B cell (primary cell): Measurements from ENCODE around the gene STARD10. TPM values are rescaled to one million over a fixed set of nuclear protein-coding genes. Genes with fewer than 3 reads are reported as not detected.

Experiments used
- ATAC-seq: fragments of 200-7000 bp; cut with Tn5 transposase; one replicate; pipeline ENCODE4 v1.10.0; 2021; ENCODE audit warnings: low read depth, mild to moderate bottlenecking, moderate number of reproducible peaks, moderate library complexity
- CTCF ChIA-PET: fragments of 350-600 bp; sonication (Branson Sonifier 250); formaldehyde crosslinking; loops from one replicate; lab custom pipeline; 2021; ENCODE audit warnings: antibody characterized with exemption, inconsistent platforms; lab: Charles Lee
- POLR2A ChIA-PET: fragments of 350-600 bp; sonication (Branson Sonifier 250); formaldehyde crosslinking; loops from one replicate; lab custom pipeline; 2021; ENCODE audit warnings: antibody characterized with exemption; lab: Charles Lee
- DNase-seq: peaks from one replicate; pipeline ENCODE4 v3.0.0; 2013
- H2AFZ ChIP-seq: 2 replicates; pipeline ENCODE4 v1.6.1; 2012; ENCODE audit warnings: mild to moderate bottlenecking, low read depth, low read length; ENCODE audit not compliant: insufficient read depth, poor library complexity, severe bottlenecking
- H3K27ac ChIP-seq, 2 donors: 1 replicate in 1 of 2; 2 replicates in 1 of 2; pipeline ENCODE4 v1.5.1; 2012 to 2013; ENCODE audit warnings: low read length in 2 of 2, mild to moderate bottlenecking in 2 of 2, moderate library complexity in 1 of 2
- H3K27me3 ChIP-seq, 4 experiments: fragments of 200-600 bp in 1 of 4; sonication (generic) in 1 of 4; replicated peaks in 1 of 4; 1 replicate in 2 of 4; 2 replicates in 2 of 4; pipeline versions ENCODE4 v1.6.1 to v1.7.0; 2013 to 2016; ENCODE audit warnings: low read length in 3 of 4, mild to moderate bottlenecking in 2 of 4, mixed read lengths in 1 of 4, moderate library complexity in 1 of 4; ENCODE audit not compliant: insufficient read depth in 4 of 4, control insufficient read depth in 3 of 4; ENCODE audit errors: control extremely low read depth in 1 of 4
- H3K36me3 ChIP-seq, 2 experiments: replicated peaks in 1 of 2; 1 replicate in 1 of 2; 2 replicates in 1 of 2; pipeline versions ENCODE4 v1.6.1 to v1.7.1; 2013; ENCODE audit warnings: low read length in 1 of 2; ENCODE audit not compliant: insufficient read depth in 2 of 2, control insufficient read depth in 1 of 2; ENCODE audit errors: control extremely low read depth in 1 of 2, extremely low read depth in 1 of 2
- H3K4me1 ChIP-seq, 2 donors: fragments of 200-600 bp in 1 of 2; sonication (generic) in 1 of 2; 1 replicate in 1 of 2; 2 replicates in 1 of 2; pipeline versions ENCODE4 v1.5.1 to v1.6.1; 2013 to 2017; ENCODE audit warnings: low read length in 2 of 2; ENCODE audit not compliant: control insufficient read depth in 2 of 2, insufficient read depth in 2 of 2
- H3K4me2 ChIP-seq: replicated peaks from 2 replicates; pipeline ENCODE3; 2012; ENCODE audit warnings: mild to moderate bottlenecking, low read depth, low read length; ENCODE audit not compliant: poor library complexity, severe bottlenecking
- H3K4me3 ChIP-seq, 5 experiments: fragments of 200-600 bp in 1 of 5; sonication (generic) in 1 of 5; 1 replicate in 3 of 5; 2 replicates in 2 of 5; pipeline versions ENCODE4 v1.5.1 to v1.7.0; 2011 to 2016; ENCODE audit warnings: low read length in 4 of 5, mild to moderate bottlenecking in 4 of 5, low read depth in 2 of 5, control low read depth in 1 of 5, moderate library complexity in 1 of 5; ENCODE audit not compliant: insufficient read depth in 1 of 5; ENCODE audit errors: control extremely low read depth in 1 of 5, extremely low read depth in 1 of 5
- H3K79me2 ChIP-seq: fragments of 200-600 bp; sonication (generic); one replicate; pipeline ENCODE4 v1.6.0; 2016; ENCODE audit warnings: low read length; ENCODE audit not compliant: control insufficient read depth, insufficient read depth
- H3K9ac ChIP-seq: fragments of 200-600 bp; sonication (generic); 2 replicates; pipeline ENCODE4 v1.6.1; 2017; ENCODE audit warnings: mild to moderate bottlenecking, low read length, moderate library complexity
- H3K9me3 ChIP-seq, 3 donors: one replicate each; pipeline versions ENCODE4 v1.6.1 to v1.7.1; 2013; ENCODE audit warnings: low read length in 2 of 3; ENCODE audit not compliant: control insufficient read depth in 2 of 3, insufficient read depth in 1 of 3; ENCODE audit errors: control extremely low read depth in 1 of 3
- H4K20me1 ChIP-seq: 2 replicates; pipeline ENCODE4 v1.6.0; 2012; ENCODE audit warnings: mild to moderate bottlenecking, low read length; ENCODE audit not compliant: insufficient read depth, control insufficient read depth, poor library complexity, severe bottlenecking
- H3K27ac Mint-ChIP-seq: one replicate; pipeline ENCODE4 v1.8.0; 2021; ENCODE audit warnings: mixed read lengths
- H3K27me3 Mint-ChIP-seq: one replicate; pipeline ENCODE4 v1.8.0; 2021; ENCODE audit warnings: mixed read lengths
- H3K4me1 Mint-ChIP-seq: one replicate; pipeline ENCODE4 v1.8.0; 2021; ENCODE audit warnings: mixed read lengths
- H3K4me3 Mint-ChIP-seq: one replicate; pipeline ENCODE4 v1.8.0; 2021; ENCODE audit warnings: mixed read lengths
- H3K9me3 Mint-ChIP-seq: one replicate; pipeline ENCODE4 v1.8.0; 2022; ENCODE audit warnings: mixed read lengths; ENCODE audit not compliant: insufficient read depth
- EZH2 ChIP-seq: IDR thresholded peaks from 2 replicates; pipeline ENCODE4 v1.6.1; 2012; ENCODE audit warnings: borderline replicate concordance, low read depth, mild to moderate bottlenecking, moderate library complexity, low read length; ENCODE audit not compliant: insufficient read depth, poor library complexity, severe bottlenecking
- WGBS: methylation state at CpG from one replicate; pipeline ENCODE4 v1.1.5; 2013; ENCODE audit warnings: missing lambda C conversion rate; ENCODE audit not compliant: insufficient coverage; 5-methylcytosine and 5-hydroxymethylcytosine counted together
- intact Hi-C: fragments of 100-400 bp; cut with micrococcal nuclease; formaldehyde crosslinking; loops from one replicate; pipeline ENCODE4 v1.10.0; 2022
- polyA plus RNA-seq: library from polyadenylated mRNA; depleted of rRNA; stranded (reverse); fragments of >200 nt; gene quantifications from 2 replicates; pipeline ENCODE4 v1.2.3, GENCODE V29; 2012
- total RNA-seq, 2 donors: library from RNA; stranded (reverse); fragments of 120-200 nt in 1 of 2; gene quantifications; 1 replicate in 1 of 2; 2 replicates in 1 of 2; pipeline versions ENCODE4 v1.2.3 to v1.2.4, GENCODE V29; 2013 to 2022
- TF ChIP-seq, protein P1 (sequence below): fragments of 200-600 bp; IDR thresholded peaks from one replicate; pipeline ENCODE4 v1.8.0; 2022; ENCODE audit warnings: antibody characterized with exemption, mild to moderate bottlenecking

STARD10 gene
- total and polyA plus RNA-seq, 2 donors (not counting 1 experiment from before 2014, with no cell fraction given) = 37.5 to 39.2 TPM

DNA sequence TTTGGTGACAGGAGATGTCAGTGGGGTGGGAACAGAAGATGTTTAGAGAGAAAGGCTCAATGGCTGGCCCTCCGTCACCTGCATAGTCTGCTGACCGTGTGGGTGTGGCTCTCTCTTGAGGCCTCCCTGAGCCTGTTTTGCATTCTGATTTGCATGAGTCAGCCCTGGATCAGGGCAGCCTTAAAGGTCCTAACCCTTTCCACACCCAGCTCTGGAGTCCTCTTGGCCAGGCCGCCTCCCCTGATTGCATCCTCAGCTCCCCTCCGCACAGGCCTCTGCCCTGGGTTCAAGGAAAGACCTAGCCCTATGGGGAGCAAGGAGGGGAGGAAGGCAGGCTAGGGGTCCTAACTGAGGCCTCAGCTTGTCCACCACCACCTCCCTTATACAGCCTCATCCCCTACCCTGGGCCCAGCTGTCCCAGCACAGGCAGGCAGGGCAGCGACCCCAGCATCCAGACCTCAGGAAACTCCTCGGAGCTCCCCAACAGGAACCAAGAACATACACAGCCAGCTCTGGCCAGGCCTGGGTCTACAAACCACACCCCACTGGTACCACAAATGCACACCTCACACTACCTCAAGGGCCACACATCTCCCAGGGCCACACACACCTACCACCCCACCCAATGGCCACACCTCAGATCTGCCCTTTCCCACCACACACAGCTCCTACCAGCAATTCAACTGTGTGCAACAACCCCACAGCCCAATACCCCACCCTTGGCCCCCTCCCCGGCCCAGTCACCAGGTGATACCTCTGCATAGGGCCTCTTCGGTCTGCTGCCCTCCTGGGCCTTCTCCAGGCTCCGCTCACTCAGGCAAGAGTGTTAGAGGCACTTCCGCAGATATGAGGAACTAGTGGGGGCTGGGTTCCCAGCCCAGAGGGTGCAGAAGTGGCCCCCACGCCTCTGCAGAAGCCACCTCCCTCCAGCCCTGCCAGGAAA lies 55.4 kb downstream of the STARD10 start:
- WGBS = 1% methylated on average over 9 of the region's 11 CpGs
- Mint-ChIP-seq H3K4me3 (peak overlapping the region; percentile 86), H3K4me1 (peaks cover 90% of the 10 kb centered on the region), H3K27me3 (no peaks in the 10 kb centered on the region), H3K27ac (peak overlapping the region; percentile 99), H3K9me3 (no peaks in the 10 kb centered on the region)
- peaks cover 0 to 3% of the 10 kb centered on the region in 2 experiments for H3K36me3 ChIP-seq
- peak overlapping the region; percentile 44 to 67 (median 60) for H3K4me3 ChIP-seq
- TF ChIP-seq, protein P1, sequence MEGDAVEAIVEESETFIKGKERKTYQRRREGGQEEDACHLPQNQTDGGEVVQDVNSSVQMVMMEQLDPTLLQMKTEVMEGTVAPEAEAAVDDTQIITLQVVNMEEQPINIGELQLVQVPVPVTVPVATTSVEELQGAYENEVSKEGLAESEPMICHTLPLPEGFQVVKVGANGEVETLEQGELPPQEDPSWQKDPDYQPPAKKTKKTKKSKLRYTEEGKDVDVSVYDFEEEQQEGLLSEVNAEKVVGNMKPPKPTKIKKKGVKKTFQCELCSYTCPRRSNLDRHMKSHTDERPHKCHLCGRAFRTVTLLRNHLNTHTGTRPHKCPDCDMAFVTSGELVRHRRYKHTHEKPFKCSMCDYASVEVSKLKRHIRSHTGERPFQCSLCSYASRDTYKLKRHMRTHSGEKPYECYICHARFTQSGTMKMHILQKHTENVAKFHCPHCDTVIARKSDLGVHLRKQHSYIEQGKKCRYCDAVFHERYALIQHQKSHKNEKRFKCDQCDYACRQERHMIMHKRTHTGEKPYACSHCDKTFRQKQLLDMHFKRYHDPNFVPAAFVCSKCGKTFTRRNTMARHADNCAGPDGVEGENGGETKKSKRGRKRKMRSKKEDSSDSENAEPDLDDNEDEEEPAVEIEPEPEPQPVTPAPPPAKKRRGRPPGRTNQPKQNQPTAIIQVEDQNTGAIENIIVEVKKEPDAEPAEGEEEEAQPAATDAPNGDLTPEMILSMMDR = no peak
- TF ChIP-seq EZH2 = no peak
- peak overlapping the region; percentile 62 for H3K9ac ChIP-seq
- intact Hi-C loops = loop anchor here (1.0 to 5.0 kb wide), 6 partner anchors 13 to 649 kb away; partner anchors contain the start of genes ARAP1, ATG16L2 and STARD10
- DNase-seq (peak; percentile 90), ATAC-seq (peak; percentile 67)
- H3K9me3 ChIP-seq = no peaks in the 10 kb centered on the region
- no peaks in the 10 kb centered on the region for H3K27me3 ChIP-seq
- H3K27ac ChIP-seq = peak overlapping the region; percentile 97 to 99
- peaks cover 100% of the 10 kb centered on the region for H3K79me2 ChIP-seq
- ChIA-PET CTCF (interaction anchor here (0.9 to 23.8 kb wide), 12 partner anchors 8 to 439 kb away, joined by 3 to 390 read pairs (median 4); partner anchors contain the start of genes ATG16L2 and STARD10), POLR2A (interaction anchor here (0.7 to 2.2 kb wide), 8 partner anchors 9 to 77 kb away, joined by 3 to 7 read pairs (median 4); no protein-coding TSS in a partner anchor)
- peak overlapping the region; percentile 26 for H2AFZ ChIP-seq
- peaks cover 90 to 98% of the 10 kb centered on the region in 2 donors for H3K4me1 ChIP-seq
- H4K20me1 ChIP-seq = no peaks in the 10 kb centered on the region
- peak overlapping the region; percentile 83 for H3K4me2 ChIP-seq
